ENCODE data around the gene HCFC1R1.

GRCh38 chr16:3060339-3061127, 36.8 kb upstream of the HCFC1R1 start:
- no peak for TF ChIP-seq POLR2AphosphoS5 (IDR thresholded peaks at IDR 0.05; ENCODE audit: low read depth, low read length)
- TF ChIP-seq POLR2A (IDR thresholded peaks at IDR 0.05; ENCODE audit: low read depth, low read length): no peak
- TF ChIP-seq SPI1 (IDR thresholded peaks at IDR 0.05; ENCODE audit: low read depth, low read length): no peak
- TF ChIP-seq TAF1 (IDR thresholded peaks at IDR 0.05; ENCODE audit: low read depth, low read length): no peak
- no peak for TF ChIP-seq PAX5 (IDR thresholded peaks at IDR 0.05; ENCODE audit: insufficient read depth, low read length, severe bottlenecking)
- no peak for TF ChIP-seq POU2F2 (IDR thresholded peaks at IDR 0.05; ENCODE audit: low read depth, low read length)

All from GM12891 (cell line).